ENCODE data around the gene DOHH.
"Not testable (repeated sequence)": the region's sequence is repeated elsewhere in the genome, so short reads cannot be mapped to it uniquely, and the experiment has no call there.

The DOHH gene

DNA sequence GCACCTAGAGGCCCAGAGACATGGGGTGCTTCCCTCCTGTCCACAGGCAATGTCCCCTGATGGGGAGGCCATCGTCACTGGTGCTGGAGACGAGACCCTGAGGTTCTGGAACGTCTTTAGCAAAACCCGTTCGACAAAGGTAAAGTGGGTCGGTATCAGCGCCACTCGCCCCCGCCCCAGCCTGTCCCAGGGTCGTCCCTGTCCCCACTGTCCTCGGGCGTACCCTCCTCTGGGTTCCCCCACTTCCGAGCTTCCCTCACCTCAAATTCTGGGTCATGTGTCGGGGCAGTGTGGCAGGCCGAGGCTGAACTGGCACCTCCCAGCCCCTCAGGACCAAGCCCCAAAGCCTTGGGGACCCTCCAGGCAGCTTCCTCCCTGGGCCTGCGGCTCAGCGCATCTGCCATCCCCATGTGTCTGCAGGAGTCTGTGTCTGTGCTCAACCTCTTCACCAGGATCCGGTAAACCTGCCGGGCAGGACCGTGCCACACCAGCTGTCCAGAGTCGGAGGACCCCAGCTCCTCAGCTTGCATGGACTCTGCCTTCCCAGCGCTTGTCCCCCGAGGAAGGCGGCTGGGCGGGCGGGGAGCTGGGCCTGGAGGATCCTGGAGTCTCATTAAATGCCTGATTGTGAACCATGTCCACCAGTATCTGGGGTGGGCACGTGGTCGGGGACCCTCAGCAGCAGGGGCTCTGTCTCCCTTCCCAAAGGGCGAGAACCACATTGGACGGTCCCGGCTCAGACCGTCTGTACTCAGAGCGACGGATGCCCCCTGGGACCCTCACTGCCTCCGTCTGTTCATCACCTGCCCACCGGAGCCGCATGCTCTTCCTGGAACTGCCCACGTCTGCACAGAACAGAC, 34.1 kb upstream of the DOHH start:
- no peak for DNase-seq (ENCODE audit: low spot score)

DNA sequence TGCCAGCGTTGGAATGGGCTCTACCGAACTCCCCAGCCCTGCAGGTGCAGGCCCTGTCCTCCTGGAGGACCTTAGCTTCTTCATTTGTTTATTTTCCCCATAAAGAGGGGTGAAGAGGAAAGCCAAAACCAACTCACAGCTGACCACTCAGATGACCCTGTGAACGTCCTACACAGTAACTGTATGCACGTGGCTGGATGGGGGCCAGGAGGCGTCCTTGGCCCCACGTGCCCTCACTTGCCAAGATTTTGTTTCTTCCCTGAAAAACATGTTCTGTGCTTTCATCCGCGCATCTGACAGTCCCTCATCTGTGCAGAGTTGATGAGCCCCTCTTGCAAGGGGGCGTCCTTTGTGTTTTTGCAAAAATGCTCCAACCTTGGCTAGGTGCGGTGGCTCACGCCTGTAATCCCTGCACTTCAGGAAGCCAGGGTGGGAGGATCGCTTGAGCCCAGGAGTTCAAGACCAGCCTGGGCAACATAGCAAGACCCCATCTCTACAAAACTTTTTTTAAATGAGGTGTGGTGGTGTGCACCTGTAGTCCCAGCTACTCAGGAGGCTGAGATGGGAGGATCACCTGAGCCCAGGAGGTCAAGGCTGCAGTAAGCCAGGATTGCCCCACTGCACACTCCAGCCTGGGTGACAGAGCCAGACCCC, 33.2 kb upstream of the DOHH start:
- no peak for DNase-seq (ENCODE audit: low spot score)

DNA sequence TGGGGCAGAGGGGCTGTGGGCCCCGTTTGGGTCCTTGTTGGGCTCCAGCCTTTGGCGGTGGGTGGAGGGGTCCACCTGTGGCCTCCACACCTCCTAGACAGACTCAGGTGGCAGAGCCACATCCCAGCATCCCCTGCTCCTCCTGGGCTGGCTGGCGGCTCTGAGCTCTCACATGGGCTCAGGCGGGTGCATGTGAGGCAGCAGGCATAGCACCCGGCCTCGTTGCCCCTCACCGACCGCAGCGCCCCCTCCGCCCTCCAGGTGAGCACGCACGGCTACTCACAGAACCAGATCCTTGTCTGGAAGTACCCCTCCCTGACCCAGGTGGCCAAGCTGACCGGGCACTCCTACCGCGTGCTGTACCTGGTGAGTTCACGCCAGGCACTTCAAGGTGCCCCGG, 32.6 kb upstream of the DOHH start:
- DNase-seq (ENCODE audit: low spot score), result no peak

DNA sequence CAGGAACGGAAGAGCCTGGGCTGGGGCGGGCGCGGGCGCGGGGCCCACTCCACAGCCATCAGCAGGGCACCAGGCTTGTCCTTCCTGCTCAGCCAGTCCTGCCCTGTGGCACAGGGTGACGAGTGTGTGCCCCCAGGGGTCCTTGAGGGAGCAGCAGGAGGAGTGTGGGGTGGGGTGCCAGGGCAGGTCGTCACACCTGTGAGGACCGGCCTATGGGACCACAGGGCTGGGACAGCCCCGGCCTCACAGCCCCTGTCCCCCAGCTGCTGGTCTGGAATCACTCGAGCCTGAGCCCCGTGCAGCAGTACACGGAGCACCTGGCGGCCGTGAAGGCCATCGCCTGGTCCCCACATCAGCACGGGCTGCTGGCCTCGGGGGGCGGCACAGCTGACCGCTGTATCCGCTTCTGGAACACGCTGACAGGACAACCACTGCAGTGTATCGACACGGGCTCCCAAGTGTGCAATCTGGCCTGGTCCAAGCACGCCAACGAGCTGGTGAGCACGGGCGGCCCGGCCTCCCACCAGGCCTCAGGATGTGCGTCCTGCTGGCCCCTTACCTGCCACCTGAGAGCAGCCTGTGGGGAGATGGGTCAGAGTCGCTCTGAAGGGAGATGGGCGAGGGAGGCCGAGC, 31.8 kb upstream of the DOHH start:
- no peak for DNase-seq (ENCODE audit: low spot score)

DNA sequence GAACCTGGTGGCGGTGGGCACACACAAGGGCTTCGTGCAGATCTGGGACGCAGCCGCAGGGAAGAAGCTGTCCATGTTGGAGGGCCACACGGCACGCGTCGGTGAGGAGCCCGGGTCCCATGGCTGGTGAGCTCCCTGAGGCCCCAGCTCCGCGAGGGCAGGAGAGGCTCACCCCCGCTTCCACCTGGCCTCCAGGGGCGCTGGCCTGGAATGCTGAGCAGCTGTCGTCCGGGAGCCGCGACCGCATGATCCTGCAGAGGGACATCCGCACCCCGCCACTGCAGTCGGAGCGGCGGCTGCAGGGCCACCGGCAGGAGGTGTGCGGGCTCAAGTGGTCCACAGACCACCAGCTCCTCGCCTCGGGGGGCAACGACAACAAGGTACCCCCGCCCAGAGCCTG, 31.2 kb upstream of the DOHH start:
- DNase-seq (ENCODE audit: low spot score), result no peak

DNA sequence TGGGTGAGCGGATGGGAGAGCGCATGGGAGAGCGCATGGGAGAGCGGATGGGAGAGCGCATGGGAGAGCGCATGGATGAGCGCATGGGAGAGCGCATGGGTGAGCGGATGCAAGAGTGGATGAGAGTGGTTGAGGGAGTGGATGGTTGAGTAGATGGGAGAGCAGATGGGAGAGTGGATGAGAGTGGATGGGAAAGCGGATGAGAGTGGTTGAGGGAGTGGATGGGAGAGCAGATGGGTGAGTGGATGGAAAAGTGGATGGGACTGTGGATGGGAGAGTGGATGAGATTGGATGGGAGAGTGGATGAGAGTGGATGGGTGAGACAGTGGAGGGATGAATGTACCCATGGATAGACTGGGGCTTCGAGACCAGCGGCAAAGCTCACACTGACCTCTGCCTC, 29.9 kb upstream of the DOHH start:
- no peak for DNase-seq (ENCODE audit: low spot score)

DNA sequence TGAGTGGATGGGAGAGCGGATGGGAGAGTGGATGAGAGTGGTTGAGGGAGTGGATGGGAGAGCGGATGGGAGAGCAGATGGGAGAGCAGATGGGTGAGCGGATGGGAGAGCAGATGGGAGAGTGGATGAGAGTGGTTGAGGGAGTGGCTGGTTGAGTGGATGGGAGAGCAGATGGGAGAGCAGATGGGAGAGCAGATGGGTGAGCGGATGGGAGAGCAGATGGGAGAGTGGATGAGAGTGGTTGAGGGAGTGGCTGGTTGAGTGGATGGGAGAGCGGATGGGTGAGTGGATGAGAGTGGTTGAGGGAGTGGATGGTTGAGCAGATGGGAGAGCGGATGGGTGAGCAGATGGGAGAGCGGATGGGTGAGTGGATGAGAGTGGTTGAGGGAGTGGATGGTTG, 28.8 kb upstream of the DOHH start:
- DNase-seq (ENCODE audit: low spot score), result not testable (repeated sequence)

DNA sequence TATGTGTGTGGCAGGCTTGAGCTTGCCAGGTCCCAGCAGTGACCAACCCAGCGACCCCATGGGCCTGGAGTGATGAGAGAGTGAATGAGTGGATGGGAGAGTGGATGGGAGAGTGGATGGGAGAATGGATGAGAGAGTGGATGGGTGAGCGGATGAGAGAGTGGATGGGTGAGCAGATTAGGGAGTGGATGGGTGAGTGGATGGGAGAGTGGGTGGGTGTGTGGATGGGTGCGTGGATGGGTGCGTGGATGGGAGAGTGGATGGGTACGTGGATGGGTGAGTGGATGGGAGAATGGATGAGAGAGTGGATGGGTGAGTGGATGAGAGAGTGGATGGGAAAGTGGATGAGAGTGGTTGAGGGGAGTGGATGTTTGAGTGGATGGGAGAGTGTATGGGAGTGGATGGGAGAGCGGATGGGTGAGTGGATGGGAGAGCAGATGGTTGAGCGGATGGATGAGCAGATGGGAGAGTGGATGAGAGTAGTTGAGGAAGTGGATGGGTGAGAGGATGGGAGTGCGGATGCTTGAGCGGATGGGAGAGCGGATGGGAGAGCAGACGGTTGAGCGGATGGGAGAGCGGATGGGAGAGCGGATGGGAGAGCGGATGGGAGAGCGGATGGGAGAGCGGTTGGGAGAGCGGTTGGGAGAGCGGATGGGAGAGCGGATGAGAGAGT, 28.2 kb upstream of the DOHH start:
- no peak for DNase-seq (ENCODE audit: low spot score)

DNA sequence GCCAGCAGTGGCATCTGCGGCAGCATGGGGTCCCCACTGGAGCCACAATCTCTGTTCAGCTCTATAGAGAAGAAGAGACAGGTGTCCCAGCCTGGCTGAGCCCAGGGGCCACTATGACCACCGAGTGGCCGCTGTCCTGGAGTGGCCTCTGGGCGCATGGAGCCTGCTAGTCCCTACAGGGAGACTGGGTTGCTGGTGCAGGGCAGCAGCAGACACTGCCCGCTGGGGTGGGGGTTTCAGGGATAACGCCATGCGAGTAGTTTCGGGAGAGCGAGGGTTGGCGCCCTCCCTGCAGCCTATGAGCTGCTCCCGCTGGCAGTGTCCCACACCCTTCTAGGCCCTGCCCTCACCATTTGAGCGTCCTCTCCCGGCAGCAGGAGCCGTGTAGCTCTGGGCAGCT, 27.6 kb upstream of the DOHH start:
- no peak for DNase-seq (ENCODE audit: low spot score)

DNA sequence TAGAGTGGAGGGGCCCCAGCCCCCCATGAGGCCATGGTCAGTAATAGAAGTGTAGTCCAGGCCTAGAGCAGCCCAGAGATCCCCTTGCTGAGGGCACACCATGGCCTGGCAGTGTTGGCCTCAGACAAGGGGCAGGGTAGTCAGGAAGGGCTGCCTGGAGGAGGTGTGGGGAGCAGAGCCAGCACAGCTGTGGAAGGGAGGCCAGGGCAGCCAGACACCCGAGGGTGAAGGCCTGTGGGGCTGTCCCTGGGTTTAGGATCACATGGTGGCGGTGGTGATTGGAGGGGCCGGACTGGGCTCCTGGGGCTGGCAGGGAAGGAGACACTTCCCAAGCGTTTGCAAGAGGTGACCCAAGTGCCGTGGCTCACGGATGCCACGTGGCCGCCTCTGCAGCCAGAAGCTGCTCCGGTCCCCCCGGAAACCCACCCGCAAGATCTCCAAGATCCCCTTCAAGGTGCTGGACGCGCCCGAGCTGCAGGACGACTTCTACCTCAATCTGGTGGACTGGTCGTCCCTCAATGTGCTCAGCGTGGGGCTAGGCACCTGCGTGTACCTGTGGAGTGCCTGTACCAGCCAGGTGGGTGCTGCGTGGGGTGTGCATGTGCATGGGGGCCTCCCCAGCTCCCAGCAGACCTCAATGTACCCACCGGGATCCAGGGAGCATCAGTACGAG, 26.9 kb upstream of the DOHH start:
- DNase-seq (ENCODE audit: low spot score), result no peak

DNA sequence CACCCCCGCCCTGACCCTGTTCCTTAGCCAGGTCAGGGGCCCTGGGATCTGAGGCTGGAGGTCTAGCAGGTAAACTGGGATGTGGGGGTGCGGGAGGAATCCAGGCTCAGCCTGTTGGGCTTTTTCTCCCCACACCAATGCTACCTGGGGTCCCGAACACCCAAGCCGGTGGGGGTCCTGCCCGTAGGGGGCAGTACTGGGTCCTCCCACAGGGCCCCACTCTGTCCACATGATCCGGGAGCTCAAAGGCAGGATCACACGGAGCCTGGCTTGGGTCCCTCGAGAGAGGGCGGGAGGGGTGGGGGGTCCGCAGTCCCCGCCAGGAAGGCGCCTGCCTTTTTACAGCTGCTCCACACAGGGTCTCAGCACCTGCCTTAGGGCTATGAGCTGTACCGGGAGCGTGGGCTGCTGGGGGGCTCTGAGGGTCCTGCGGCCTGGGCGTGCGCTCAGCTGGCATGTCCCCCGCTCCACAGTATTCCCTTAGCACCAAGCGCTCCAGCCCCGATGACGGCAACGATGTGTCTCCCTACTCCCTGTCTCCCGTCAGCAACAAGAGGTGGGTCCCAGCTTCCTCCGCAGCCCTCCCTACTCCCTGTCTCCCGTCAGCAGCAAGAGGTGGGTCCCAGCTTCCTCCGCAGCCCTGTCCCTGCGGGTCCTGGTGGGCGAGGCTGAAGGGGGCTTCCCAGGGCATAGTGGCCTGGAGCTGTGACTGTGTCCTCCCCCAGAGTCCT, 26.2 kb upstream of the DOHH start:
- no peak for DNase-seq (ENCODE audit: low spot score)

DNA sequence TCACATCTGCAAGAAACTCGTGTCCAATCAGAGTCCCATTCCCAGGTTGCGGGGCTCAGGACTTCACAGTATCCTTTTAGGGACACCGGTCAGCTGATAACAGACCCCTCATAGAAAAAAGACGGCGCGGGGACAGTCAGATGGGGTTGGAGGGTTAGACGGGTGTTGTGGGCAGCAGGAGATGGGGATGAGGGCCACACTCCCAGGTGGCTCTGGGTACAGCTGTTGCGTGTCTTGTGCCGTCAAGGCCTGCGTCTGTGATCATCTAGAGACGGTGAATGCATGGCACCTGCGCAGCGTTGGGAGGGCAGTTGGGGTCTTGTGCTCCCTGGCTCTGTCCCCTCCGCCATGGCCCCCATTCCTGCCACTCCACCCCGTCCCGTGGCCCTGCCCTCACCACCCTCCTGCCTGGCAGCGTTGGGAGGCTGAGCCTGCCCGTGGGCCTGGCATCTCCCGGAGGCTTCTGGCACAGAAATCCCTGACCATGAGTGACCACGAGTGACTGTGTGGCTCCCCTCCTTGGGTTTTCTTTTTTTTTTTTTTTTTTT, 24.5 kb upstream of the DOHH start:
- no peak for DNase-seq (ENCODE audit: low spot score)

DNA sequence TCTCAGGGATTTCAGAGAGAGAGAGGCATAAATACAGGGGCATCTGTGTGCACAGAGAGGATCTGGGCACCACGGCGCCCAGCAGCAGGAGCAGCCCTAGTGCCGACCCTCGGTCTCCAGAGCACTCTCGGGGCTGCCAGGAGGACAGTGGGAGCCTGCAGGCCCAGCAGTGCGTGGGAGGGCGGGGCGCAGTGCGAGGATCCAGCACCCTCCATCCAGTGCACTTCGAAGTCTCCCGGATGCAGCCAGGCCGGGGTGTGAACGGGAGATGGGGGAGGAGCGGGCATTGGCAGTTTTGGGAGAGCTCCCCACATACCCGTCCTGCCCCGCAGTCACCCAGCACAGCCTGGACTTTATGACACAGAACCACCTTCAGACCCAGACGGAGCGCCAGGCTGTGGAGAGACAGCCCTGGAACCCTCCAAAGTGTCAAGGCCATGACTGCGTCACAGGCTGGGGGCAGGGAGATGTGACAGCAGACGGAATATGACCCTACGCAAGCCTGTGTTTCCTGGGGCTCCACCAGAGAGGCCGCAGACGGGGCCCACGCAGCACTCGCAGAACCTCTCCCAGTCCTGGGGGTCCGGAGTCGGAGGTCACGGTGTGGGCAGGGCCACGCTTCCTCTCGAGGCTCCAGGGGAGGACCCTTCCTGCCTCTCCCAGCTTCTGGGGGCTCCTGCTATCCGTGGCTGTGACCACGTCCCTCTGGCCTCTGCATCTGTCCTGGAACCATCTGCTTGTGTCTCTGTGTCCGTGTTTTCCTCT, 23.8 kb upstream of the DOHH start:
- no peak for DNase-seq (ENCODE audit: low spot score)

DNA sequence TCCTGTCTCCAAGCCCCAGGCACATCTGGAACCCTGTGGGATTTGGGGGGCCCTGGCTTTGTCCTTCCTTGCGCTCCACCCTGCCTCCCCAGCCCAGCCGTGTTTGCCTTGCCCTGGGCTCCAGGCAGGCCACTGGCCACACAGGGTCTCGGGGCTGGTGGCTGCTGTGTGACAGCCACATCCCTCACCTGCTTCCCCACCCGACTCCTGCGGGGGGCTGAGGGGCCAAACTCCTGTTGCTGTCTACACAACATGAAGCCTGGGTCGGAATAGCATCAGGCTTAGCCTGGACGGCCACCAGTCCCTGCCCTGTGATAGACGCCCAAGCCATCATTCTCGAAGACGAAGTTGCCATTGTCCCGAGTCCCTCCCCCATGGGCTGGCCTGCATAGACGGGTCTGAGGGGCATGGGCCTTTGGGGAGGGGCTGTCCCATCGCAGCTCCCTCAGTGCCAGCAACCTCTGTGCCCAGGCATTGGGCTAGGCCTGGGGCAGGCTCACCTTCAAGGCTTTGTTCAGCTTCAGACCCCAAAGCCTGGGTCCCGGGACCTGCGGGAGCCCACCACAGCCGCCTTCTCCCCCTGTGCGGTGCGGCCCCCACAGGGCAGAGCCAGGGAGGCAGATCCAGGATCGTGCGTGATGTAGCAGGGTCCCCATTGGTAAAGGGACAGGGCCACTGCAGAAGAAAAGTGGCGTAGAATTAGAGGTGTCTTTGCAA, 23.0 kb upstream of the DOHH start:
- no peak for DNase-seq (ENCODE audit: low spot score)

DNA sequence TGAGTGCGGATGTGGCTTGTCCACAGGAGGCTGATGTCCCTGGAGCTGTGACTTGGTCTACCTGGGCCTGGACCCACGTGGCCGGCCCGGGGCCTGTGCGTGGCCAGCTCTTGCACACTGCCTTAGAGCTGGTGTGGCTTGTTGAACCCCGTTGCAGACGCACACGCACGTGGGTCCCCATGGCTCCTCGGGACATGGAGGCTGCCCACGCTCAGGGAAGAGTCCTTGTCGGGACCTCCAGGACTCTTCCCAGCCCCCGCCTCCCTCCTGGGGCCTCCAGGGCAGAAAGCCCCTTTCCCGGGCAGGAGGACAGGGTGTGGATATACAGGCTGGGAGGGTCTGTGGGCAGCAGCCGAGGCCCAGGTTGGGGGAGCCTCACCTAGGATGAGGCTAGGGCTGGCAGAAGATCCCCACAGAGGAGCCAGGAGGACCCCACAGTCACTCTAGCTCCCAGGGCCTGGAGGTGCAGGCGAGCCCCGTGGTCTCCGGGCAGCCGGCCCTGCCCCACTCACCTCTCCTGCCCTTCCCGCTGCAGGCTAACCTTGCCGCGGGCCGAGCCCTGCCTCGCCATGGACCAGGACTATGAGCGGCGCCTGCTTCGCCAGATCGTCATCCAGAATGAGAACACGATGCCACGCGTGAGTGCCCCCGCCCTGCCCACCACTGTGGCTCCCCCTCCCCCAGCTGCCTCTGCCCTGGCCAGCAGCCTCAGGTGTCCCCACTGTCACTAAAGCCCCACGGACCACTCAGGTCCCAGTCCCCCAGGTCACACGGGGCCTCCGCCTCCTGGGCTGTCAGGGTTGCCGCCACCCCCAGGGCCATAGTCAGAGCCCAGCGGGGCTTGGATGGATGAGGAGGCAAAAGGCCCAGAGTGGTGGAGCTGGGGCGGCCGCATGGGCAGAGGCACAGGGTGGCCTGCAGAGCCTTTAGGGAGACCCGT, 22.2 kb upstream of the DOHH start:
- no peak for DNase-seq (ENCODE audit: low spot score)

DNA sequence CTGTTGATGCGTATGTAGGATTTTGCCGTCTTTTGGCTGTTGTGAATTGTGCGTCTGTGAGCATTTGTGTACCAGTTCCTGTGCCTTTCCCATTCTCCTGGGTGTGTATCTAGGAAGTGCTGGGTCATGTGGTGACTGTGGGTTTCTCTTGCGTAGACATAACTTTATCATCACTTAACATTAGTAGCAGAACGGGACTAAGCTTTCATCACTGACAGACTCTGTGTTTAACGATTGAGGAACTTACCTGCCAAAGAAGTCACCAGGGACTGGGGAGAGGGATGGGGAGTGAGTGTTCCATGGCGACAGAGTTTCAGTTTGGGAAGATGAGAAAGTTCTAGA, 20.6 kb upstream of the DOHH start:
- DNase-seq (ENCODE audit: low spot score), result no peak

DNA sequence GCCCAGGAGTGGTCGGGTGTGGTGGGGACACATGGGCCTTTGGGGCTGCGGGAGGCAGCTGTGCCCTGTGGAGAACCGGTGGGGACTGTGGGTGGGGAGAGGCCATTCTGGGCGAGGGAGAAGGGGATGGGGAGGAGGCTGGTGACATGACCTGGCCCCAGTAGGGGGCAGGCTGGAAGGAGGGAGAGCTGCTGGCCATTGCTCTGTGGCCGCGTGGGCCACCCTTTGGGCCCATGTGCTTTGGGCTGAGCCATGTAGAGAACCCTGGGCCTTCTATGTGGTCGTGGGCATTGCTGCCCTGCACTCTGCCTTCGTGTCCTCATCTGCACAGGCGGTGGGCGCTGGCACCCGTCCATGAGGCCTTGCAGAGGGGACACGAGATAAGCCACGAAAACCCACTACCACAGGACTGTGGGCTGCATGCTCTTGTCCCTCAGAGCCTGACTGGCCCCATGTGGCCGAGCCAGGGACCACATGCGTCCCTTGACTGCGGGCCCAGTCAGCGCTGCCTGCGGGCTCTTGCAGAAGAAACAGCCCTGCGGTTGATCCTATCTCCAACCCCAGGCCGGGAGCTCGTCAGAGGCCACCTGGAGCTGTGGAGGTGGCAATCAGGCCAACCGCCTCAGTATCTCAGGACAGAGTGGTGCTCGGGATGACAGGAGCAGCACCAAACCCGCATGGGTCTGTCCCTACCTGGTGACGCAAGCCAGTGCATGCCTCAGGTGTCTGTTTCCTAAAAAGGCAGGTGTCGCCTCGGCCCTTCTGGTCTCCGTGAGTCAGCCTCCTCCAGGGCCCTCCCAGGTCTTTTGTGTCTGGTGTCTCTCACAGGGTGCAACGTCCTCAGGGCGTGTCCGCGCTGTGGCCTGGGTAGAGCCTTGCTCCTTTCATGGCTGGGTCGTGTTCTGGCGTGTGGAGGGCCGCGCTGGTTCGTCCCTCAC, 20.0 kb upstream of the DOHH start:
- DNase-seq (ENCODE audit: low spot score), result no peak

DNA sequence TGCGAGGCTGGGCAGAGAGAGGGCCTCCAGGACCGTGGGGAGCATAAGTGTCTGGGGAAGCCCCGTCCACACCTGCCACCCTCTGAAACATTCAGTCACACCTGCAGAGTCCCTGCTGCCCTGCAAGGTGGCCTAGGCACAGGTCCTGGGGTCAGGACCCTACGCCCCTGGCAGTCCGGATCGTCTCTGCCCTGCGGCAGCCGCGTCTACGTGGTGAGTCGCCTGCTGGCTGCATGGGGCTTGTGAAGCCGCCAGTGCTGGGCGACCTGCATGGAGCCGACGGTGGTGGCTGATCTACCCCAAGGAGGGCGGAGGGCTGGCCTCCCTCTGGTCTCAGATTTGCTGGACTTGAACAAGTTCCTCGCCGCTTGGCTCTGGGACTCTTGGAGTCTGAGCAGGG, 18.7 kb upstream of the DOHH start:
- DNase-seq (ENCODE audit: low spot score), result no peak
